Measurements from ENCODE around the gene CPEB3. TPM values are rescaled to one million over a fixed set of nuclear protein-coding genes. Genes with fewer than 3 reads are reported as not detected.

CPEB3 gene
- total RNA-seq, 1 donor from 2014 or later, result 8.0 TPM

DNA sequence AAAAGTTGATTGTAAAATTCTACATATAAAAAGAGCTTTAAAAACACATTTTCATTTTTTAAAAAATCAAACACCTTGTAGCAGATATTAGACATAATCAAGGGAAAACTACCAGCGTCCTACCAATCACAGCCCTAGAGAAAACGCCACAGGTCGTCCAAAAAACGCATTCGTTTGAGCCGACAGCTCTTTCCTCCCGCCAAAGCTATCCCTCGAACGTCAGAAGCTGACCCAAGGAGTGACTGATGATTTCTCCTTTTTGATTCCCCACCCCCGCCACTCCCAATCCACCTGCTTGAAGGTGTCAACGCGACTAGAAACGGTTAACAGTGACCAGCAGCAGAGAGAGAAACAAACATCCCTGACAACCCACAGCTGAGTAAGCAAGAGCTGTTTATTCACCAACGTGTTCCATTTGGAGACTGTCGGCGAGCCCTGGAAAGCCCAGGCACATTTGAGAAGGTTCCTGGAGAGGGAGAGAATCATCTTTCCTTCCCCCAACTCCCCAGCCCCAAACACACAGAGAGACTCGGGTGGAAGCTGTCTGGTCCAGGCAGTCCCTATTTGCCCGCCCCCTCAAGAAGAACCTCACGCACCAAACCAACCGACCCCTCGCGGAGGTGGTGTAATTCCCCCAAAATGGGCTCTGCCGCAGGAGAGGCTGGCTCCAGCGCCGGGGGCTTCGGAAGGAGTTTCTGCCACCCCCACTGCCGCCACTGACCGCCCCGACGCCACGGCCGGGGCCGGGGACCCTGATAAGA, 622 bp downstream of the CPEB3 start:
- Mint-ChIP-seq H3K9me3 (ENCODE audit: unreplicated experiment) (peaks cover 7% of the 10 kb centered on the region), H3K27me3 (ENCODE audit: unreplicated experiment) (peaks cover 6% of the 10 kb centered on the region), H3K4me1 (ENCODE audit: low read depth, unreplicated experiment) (peaks cover 7% of the 10 kb centered on the region), H3K27ac (ENCODE audit: unreplicated experiment) (peak overlapping the region; percentile 92), H3K36me3 (ENCODE audit: unreplicated experiment) (no peaks in the 10 kb centered on the region), H3K4me3 (ENCODE audit: unreplicated experiment) (peak overlapping the region; percentile 97)
- DNase-seq, result peak; percentile 36
- TF ChIP-seq, protein P1, sequence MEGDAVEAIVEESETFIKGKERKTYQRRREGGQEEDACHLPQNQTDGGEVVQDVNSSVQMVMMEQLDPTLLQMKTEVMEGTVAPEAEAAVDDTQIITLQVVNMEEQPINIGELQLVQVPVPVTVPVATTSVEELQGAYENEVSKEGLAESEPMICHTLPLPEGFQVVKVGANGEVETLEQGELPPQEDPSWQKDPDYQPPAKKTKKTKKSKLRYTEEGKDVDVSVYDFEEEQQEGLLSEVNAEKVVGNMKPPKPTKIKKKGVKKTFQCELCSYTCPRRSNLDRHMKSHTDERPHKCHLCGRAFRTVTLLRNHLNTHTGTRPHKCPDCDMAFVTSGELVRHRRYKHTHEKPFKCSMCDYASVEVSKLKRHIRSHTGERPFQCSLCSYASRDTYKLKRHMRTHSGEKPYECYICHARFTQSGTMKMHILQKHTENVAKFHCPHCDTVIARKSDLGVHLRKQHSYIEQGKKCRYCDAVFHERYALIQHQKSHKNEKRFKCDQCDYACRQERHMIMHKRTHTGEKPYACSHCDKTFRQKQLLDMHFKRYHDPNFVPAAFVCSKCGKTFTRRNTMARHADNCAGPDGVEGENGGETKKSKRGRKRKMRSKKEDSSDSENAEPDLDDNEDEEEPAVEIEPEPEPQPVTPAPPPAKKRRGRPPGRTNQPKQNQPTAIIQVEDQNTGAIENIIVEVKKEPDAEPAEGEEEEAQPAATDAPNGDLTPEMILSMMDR (IDR thresholded peaks at IDR 0.05; ENCODE audit: partially characterized antibody, unreplicated experiment), result no peak

DNA sequence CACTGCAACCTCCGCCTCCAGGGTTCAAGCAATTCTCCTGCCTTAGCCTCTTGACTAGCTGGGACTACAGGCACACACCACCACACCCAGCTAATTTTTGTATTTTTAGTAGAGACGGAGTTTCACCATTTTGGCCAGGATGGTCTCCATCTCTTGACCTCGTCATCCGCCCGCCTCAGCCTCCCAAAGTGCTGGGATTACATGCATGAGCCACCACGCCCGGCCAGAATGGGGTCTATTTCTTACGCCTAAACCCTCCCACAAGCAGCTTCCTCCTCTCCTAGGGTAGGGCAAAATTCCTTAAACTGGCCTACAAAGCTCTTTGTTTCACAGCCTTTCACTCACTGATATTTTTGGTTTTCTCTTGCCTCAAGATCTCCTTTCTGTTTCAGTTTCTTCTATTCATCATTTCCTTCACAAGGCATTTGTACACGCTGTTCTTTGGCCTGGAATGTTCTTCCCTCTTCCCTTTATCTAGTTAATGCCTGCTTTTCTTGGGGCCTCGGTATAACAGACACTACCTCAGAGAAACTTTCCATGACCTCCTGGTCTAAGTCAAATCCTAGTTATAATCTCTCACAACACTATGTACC, 6.7 kb downstream of the CPEB3 start:
- H3K9me3 Mint-ChIP-seq (ENCODE audit: unreplicated experiment), result no peaks in the 10 kb centered on the region
- no peak for DNase-seq
- H3K27me3 Mint-ChIP-seq (ENCODE audit: unreplicated experiment), result peaks cover 2% of the 10 kb centered on the region
- no peak overlapping the region for H3K27ac Mint-ChIP-seq (ENCODE audit: unreplicated experiment)
- H3K4me3 Mint-ChIP-seq (ENCODE audit: unreplicated experiment), result no peak overlapping the region
- H3K36me3 Mint-ChIP-seq (ENCODE audit: unreplicated experiment), result no peaks in the 10 kb centered on the region
- no peaks in the 10 kb centered on the region for H3K4me1 Mint-ChIP-seq (ENCODE audit: low read depth, unreplicated experiment)
- TF ChIP-seq, protein P1 (IDR thresholded peaks at IDR 0.05; ENCODE audit: partially characterized antibody, unreplicated experiment), result no peak

DNA sequence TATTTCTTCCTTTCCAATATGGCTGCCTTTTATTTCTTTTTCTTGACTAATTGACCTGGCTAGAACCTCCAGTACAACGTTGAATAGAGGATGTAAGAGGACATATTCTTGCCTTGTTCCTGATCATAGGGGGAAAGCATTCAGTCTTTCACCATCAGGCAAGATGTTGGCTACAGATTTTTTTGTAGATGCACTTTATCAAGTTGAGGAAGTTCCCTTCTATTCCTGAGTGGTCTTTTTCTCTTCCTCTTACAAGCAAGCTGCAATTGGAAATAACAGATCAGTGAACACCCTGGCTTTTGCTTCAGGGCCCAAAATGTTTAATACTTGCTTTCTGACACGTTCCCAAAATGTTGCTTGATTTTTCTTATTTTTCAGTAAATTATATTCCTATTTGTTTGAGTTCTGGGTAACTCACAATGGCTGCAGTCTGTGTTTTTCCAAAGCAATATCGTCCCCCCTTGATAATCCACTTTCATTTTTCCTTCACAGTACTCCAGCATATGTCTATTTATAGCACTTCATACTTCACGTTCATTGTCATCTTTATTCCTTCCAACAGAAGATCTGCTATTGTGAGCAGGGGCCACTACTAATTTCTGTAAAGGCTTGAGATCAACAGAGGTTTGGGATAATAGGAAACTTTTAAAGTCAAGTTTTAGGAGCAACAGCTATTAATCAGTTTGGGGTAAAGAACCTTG, 11.7 kb downstream of the CPEB3 start:
- no peak overlapping the region for H3K27ac Mint-ChIP-seq (ENCODE audit: unreplicated experiment)
- H3K4me1 Mint-ChIP-seq (ENCODE audit: low read depth, unreplicated experiment), result no peaks in the 10 kb centered on the region
- TF ChIP-seq, protein P1 (IDR thresholded peaks at IDR 0.05; ENCODE audit: partially characterized antibody, unreplicated experiment), result no peak
- H3K27me3 Mint-ChIP-seq (ENCODE audit: unreplicated experiment), result peaks cover 2% of the 10 kb centered on the region
- no peak for DNase-seq
- H3K4me3 Mint-ChIP-seq (ENCODE audit: unreplicated experiment), result no peak overlapping the region
- no peaks in the 10 kb centered on the region for H3K9me3 Mint-ChIP-seq (ENCODE audit: unreplicated experiment)
- no peaks in the 10 kb centered on the region for H3K36me3 Mint-ChIP-seq (ENCODE audit: unreplicated experiment)

DNA sequence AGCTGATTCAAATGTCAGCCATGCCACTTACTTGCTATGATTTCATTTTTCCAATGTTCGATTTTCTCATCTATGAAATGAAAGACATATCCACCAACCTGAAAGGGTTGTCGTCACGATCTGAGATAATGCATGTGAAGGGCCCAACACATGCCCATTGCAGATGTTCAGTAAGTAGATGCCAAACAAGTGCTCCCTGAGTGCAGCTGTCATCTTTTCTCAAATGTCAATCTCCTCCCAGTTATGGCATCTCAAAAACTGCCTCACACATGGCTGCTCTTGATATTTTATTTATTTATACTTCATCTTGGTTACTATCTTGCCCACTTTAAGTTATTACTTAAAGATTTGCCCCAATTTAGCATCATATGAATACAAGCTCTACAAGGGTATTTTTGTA, 16.8 kb downstream of the CPEB3 start:
- Mint-ChIP-seq H3K9me3 (ENCODE audit: unreplicated experiment) (no peaks in the 10 kb centered on the region), H3K27me3 (ENCODE audit: unreplicated experiment) (no peaks in the 10 kb centered on the region), H3K4me1 (ENCODE audit: low read depth, unreplicated experiment) (no peaks in the 10 kb centered on the region)

More for the DNA sequence above, 16.8 kb downstream of the CPEB3 start:
- Mint-ChIP-seq H3K27ac (ENCODE audit: unreplicated experiment) (no peak overlapping the region), H3K36me3 (ENCODE audit: unreplicated experiment) (no peaks in the 10 kb centered on the region), H3K4me3 (ENCODE audit: unreplicated experiment) (no peak overlapping the region)
- TF ChIP-seq, protein P1 (IDR thresholded peaks at IDR 0.05; ENCODE audit: partially characterized antibody, unreplicated experiment), result no peak
- no peak for DNase-seq

Data from glutamatergic neuron (in vitro differentiated cells).